HG03342 (cell line): ENCODE measurements around the gene PLOD1.
"Not testable (repeated sequence)": the region's sequence is repeated elsewhere in the genome, so short reads cannot be mapped to it uniquely, and the experiment has no call there.

Source experiments
- ATAC-seq: cut with Tn5 transposase; IDR thresholded peaks from one replicate; pipeline ENCODE4 v1.9.1; 2021; ENCODE audit warnings: mild to moderate bottlenecking, moderate library complexity; ENCODE audit not compliant: unreplicated experiment

The PLOD1 gene

DNA sequence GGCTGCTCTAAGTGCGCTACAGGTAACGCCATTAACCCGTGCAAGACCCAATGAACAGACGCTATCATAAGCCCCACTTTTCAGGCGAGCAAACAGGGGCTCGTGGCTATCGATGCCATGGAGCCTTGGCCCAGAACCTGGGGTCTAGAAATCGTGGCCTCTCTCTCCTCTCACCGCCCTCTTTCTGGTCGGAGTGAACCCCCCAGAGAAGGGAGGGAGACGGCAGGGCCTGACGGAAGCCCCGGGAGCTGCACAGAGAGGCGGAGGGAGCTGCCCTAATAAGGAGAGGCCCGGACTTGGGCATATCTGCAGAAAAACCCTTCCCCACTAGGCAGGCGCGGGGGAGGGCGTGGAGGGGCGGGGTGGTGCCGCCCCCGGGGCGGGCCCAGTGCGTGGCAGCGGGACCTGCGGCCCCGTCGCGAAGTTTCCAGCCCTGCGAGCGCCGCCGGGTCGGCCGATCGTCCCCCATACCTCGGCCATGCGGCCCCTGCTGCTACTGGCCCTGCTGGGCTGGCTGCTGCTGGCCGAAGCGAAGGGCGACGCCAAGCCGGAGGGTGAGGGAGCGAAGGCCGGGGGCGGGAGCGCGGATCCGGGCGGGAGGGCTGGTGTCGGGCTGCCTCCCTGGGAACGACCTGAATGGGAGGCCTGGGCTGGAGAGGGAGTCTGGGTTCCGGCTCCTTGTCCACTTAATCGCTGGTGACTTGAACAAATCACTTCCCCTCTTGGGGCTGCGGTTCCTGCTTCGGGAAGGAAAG is at the start of gene PLOD1:
PLOD1 (plus strand) TSS at position 416 of the 755 bp plus-strand sequence; CDS start at position 479, 63 bp downstream.
- peak; percentile 78 for ATAC-seq

DNA sequence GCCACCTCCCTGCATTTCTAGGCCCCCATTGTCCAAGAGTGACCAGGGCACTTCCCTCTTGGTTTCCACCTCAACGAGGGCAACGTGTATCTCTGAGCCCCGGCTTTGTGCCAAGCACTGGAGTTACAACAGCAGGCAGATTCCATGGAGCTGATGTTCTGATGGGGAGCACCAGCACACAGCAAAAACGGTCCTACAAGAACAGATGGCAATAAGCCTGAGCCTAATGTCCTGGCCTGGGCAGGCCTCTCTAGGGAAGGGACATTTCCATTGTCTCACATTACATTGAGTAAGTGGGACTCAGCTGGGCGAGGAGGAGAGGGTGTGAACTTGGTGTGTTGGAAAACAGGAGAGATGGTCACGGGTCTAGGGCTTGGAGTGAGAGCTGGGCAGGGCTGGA is 48.6 kb upstream of the PLOD1 start:
- no peak for ATAC-seq

DNA sequence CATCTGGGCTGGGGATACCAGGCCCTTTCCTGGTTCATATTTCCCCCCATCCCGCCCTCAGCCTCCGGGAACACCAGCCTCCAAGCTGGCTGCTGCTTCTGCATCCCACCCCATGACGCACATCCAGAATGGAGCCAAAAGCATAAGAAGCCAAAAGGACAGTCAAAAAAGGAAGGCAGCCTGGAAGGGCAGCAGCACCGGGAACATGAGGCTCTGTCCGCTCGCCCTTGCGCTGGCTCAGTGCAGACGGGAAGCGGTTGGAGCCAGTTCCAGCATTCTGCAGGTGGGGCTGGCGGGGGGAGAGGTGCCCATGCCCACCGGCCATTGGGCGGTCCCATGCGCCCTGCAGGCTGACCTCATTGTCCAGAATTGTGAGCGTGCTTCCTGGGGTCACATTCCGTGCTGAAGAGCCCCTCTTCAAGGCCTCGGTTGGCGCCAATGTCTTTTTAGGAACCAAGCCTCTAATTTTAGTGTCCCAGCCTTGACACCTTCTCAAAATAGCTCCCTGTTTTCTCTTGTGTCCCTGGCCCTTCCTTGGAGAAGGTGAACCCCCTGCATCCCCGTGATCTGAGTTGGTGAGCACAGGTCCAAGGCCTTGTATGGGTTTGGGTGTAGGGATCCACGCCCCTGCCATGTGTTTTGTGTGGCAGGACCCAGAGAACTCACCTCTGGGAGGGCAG is 47.4 kb upstream of the PLOD1 start:
- no peak for ATAC-seq

DNA sequence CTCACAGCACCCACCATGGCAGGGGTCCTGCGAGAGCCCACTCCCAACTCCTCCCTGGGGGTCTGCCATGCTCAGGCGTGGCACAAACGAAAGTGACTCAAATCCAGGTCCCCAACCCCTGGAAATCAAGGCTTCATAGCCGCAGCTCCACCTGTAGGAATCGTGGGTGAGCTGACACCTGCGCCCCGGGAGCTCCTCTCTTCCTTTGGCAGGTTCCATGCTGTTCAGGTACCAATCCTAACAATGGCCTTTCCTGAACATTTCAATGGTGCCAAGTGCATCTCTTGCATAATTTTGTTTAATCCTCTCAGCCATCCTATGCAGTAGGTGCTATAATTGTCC is 46.9 kb upstream of the PLOD1 start:
- ATAC-seq: no peak

DNA sequence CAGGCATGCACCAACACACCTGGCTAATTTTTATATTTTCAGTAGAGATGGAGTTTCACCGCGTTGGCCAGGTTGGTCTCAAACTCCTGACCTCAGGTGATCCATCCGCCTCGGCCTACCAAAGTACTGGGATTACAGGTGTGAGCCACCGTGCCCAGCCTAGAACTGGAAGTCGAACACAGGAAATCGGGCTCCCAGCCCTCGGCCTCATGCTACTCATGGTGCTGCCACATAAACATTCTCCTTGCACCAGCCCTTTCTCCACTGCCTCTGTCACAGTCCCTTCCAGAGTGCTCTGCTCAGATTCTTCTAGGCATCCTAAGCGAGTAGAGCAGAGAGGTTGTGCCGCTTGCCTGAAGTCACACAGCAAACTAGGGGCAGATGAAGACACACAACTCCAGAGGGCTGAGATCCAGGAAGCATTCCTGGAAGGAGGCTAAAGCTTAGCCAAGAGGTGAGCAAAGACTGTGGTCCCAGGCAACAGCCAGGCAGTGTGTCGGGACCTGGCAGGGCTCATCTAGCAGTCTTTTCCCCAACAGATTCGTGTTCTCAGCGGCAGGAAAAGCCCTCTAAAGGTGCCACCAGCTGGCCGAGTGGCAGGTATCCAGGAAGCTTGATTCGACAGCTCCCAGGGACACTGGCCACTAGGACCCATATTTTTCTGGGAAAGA is 46.2 kb upstream of the PLOD1 start:
- no peak for ATAC-seq

DNA sequence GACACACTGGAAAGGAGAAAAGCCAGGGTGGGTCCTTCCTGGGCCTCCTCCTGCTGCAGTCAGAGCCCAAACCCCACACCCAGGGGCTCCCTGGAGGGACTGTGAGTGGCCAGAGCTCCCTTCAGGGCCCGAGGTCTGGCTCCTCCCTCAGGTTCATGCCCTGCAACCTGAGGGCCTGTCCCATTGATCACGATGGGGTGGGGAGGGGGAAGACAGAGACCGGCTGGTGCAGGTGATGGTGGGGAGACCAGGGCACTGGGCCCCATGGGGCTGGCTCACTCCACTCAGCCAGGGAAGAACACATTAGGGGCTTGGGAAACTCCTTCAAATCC is 45.7 kb upstream of the PLOD1 start:
- no peak for ATAC-seq

DNA sequence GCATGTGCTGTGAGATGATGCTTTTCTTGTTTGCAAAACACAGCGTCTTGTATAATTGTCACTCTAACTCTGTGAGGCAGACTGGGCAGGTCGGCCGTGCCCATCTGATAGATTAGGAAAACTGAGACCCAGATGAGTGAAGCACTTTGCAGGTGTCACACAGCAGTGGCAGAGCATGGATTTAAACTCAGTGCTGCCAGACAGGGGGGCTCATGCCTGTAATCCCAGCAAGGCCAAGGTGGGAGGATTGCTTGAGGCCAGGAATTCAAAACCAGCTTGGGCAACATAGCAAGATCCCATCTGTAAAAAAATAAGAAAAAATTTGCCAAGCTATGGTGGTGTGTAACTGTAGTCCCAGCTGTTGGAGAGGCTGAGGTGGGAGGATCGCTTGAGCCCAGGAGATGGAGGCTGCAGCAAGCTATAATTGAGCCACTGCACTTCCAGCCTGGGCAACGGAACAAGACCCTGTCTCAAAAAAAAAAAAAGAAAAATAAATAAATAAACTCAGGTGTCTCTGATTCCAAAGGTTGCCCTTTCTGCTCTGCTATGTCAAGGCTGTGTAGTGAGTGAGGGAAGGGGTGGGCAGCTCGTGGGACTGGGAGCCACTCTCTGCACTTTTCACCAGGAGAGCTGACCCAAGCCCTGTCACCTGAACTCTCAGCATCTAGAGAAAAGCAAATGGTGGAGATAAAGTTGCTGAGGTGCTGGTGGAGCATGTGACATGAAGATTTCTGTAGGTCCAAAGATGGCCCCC is 42.9 kb upstream of the PLOD1 start:
- ATAC-seq: no peak

DNA sequence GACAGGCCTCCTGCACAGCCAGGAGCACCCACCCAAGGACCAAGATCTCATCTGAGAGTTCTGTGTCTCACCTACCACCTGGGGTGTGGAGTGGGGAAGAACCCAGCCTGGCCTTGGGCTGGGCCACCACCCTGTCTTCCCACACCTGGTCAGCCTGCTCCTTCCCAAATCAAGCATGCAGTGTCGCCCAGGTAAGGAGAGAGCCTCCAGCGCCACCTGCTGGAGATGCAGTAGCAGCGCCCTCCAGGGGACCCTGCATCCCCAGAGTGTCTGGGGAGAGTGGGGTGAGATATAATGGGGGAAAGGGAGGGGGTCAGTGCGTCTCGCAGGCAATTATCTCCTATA is 40.6 kb upstream of the PLOD1 start:
- ATAC-seq: peak; percentile 61

DNA sequence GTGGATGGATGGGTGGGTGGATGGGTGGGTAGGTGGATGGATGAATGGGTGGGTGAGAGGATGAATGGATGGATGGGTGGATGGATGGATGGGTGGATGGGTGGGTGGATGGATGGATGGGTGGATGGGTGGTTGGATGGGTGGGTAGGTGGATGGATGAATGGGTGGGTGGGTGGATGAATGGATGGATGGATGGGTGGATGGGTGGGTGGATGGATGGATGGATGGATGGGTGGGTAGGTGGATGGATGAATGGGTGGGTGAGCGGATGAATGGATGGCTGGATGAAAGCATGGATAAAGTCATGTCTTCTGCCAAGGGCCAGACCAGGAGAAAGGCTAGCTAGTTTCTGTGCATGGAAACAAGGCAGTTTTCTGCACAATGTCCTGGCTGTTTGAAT is 40.0 kb upstream of the PLOD1 start:
- ATAC-seq: not testable (repeated sequence)

DNA sequence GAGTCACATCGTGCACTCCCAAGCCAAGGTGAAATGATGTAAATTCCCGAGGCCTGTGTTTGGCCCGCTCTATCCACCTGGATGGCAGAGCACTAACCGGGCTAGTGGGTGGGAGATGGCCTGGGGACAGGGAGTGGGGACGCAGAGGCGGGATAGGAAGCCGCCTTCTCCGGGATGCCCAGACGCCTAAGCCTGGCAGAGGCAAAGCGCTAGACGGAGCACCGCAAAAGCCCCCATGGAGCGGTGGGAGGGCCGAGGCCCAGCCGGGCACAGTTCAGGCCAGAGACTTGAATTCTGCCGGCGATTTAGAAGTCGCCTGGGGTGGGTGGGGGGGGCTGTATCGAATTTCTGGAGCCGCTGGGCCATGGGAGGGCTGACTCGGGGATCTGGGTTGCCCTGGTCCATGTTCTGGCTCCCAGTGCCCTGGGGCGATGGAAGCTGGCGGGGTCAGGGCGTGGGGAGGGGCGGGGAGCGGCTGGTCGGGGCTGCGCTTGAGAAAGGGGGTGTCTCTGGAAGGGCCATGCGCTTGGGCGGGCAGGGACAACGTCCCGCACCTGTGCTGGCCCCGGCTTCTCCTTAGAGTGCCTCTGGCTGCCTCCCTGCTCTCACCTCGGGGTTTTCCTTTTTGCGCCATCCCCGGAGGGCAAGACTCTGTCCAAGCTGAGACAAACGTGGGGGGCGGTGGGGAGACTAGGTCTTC is 36.3 kb upstream of the PLOD1 start:
- ATAC-seq: no peak

DNA sequence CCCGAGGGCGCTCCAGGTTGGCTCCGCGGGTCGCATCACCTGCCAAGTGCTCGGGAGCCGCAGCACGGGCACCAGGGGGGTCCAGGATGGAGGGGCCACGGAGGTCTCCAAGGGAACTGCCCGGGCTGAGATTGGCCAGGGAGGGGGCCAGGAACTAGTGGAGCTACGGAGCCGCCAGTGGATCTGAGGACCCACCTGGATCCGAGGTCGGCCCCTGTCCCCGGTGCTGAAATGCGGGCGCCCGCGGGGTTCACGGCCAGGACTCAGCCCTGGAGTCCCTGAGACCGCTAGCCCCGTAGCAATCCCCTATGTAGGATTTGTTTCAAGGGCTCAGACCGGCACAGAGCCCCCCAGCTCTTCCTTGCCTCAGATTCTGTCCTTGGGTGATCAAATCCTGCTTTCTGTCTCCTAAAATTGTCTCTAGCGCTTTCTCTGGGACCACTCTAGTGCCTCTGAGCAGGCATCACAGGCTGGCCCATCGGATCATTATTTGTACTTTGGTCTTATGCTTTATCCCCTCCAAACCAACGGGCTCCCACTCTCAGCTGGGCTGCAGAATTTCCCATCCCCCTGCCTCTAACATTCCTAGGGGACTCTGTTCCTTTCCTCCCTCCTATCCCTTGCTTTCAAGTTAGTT is 35.6 kb upstream of the PLOD1 start:
- no peak for ATAC-seq

DNA sequence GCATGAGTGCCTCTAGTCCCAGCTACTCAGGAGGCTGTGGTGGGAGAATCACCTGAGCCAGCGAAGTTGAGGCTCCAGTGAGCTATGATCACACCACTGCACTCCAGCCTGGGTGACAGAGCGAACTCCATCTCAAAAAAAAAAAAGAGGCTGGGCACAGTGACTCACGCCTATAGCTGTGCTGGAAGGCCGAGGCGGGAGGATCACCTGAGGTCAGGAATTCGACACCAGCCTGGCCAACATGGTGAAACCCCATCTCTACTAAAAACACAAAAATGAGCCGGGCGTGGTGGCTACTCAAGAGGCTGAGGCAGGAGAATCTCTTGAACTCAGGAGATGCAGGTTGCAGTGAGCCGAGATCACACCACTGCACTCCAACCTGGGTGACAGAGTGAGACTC is 33.1 kb upstream of the PLOD1 start:
- not testable (repeated sequence) for ATAC-seq

DNA sequence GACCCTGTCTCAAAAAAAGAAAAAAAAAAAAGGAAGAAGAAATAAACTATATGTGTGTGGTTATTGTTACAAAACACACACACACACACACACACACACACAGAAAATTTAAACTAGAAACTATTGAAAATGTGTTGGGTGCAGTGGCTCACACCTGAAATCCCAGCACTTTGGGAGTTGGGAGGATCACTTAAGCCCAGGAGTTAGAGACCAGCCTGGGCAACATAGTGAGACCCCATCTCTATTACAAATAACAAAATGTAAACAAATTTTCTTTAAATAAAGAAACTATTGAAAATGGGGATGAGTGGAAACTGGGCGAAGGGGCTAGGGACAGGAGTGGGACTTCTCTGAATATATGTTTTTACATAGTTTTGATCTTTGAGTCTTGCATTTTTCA is 31.3 kb upstream of the PLOD1 start:
- no peak for ATAC-seq

DNA sequence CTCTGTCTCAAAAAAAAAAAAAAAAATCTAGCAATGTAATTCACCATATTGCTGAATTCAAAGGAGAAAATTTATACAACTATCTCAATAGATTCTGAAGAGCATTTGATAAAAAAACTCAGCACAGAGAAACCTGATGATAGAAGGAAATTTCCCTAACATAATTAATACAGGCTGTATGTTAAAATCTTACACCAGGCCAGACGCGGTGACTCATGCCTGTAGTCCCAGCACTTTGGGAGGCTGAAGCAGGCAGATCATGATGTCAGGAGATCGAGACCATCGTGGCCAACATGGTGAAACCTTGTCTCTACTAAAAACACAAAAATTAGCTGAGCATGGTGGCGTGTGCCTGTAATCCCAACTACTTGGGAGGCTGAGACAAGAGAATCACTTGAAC is 30.4 kb upstream of the PLOD1 start:
- not testable (repeated sequence) for ATAC-seq

DNA sequence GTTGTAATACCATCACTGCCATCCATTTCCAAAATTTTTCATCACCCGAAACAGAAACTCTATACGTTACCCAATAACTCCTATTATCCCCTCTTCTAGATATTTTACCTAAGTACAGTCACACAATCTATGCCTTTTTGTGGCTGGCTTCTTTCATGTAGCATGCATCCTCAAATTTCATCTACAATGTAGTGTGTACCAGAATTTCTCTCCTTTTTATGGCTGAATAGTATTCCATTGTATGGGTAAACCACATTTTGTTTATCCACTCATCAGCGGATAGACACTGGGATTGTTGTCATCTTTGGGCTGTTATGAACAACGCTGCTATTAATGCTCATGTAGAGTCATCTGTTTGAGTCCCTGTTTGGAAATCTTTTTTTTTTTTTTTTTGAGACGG is 29.5 kb upstream of the PLOD1 start:
- ATAC-seq: no peak

DNA sequence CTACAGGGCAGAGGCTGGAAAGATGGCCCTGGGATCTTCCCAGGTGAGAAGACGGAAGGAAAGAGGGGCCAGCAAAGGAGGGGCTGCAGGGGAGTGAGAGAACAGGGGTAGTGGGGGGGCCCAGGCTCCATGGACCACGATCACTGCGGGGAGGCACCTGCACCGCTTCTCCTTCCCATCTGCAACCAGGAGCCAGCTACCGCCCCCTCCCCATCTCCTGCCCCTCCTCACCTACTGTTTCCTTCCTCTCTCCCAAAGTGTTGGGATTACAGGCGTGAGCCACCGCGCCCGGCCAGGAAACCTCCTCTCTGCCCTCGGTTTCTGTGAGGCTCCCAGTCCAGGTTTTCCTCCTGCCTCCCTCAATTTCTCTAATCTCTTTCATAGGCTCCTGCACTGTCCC is 27.6 kb upstream of the PLOD1 start:
- ATAC-seq: no peak

DNA sequence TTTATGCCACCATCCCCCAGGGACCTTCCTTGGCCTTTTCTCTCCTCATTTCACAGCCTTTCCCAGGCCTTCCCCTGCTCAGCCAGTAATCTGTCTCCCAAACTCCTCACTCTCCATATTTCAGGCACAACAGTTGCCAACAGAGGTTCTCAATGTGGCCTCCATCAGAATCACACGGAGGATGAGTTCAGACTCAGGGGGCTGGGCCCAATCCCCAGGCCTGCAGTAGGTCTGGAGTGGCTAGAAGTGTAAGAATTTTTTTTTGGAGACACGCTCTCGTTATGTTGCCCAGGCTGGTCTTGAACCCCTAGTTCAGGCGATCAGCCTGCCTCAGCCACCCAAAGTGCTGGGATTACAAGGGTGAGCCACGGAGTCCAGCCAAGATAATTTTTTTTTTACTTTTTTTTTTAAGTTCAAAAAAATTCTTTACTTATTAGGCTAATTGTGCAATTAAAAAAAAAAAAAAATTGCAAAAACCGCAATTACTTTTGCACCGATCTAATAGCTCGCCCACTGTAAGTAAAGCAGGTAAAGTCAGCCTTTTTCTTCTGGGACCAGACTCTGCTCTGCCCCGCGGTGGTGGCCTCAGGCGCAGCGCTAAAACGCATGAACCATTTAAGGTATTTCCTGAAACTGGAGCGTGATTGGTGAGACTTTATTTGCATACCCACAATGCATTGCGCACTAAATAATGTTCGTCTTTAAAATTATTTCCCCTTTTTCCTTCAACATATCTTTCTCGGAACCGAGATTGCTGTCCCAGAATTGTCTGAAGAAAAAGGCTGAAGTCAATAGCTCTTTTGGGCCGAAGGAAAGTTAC is 27.0 kb upstream of the PLOD1 start:
- ATAC-seq: peak; percentile 49

DNA sequence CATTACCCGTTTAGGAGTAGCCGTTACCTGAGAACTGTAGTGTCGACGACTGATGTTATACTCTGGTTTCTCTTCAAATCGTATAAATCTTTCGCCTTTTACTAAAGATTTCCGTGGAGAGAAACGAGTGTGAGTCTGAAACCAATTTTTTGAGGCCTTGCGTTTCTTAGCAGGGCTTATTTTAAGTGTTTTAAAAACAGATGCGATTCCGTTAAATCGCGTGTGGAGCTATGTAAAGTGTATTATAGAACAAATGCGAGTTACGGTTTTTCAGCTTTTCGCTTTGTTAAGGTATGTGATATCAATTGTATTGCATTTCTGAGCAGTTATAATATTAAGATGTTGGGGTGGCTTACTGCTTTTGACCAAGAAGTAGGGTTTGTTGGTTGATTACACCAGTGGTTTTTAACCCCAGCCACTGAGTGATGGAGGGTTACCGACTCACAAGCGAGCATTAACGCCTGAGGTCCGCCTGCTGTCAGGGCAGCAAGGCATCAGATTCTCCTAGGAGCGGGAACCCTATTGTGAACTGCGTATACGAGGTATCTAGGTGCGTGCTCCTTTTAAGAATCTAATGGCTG is 26.3 kb upstream of the PLOD1 start:
- peak; percentile 58 for ATAC-seq

DNA sequence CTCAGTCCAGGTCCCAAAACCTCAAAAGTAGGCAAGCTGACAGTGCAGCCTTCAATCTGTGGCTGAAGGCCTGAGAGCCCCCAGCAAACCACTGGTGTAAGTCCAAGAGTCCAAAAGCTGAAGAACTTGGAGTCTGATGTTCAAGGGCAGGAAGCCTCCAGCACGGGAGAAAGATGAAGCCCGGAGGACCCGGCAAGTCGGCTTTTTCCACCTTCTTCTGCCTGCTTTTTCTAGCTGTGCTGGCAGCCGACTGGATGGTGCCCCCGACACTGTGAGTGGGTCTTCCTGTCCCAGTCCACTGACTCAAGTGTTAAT is 23.6 kb upstream of the PLOD1 start:
- not testable (repeated sequence) for ATAC-seq

DNA sequence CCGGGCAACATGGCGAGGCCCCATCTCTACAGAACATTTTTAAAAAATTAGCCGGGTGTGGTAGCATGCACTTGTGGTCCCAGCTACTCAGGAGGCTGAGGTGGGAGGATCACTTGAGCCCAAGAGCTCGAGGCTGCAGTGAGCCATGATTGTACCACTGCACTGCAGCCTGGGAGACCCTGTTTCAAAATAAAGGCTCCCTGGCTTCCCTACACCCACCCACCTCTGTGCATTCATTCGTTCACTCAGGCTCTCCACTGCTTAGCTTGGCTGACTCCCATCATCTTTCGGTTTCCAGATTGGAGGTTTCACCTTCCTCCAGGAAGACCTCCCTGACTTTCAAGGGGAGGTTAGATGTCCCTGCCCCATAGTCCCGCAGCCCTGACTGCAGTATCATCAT is 22.5 kb upstream of the PLOD1 start:
- ATAC-seq: no peak
